ENCODE measurements around the gene IFIT1B. TPM values are rescaled to one million over a fixed set of nuclear protein-coding genes. Genes with fewer than 3 reads are reported as not detected.

The IFIT1B gene
- total RNA-seq, 1 experiment from 2014 or later: not detected

DNA sequence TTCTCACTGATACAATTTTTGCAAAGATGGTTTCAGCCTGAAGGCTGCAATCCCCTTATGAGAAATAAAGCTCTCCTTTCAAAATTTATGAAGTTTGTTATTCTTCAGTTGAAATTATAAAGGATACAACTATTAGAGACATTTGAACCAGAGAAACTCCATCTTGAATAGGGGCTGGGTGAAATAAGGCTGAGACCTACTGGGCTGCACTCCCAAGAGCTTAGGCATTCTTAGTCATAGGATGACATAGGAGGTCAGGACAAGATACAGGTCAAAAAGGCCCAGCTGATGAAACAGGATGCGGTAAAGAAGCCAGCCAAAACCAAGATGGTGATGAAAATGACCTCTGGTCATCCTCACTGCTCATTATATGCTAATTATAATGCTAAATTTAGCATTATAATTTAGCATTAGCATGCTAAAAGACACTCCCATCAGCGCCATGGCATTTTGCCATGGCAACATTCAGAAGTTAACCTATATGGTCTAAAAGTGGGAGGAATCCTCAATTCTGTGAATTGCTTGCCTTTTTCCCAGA is 22.4 kb upstream of the IFIT1B start:
- Histone ChIP-seq H4K20me1 (ENCODE audit: low read length) (no peaks in the 10 kb centered on the region), H3K27me3 (ENCODE audit: low read length) (no peaks in the 10 kb centered on the region), H3K4me3 (ENCODE audit: low read length) (no peak overlapping the region), H3K4me2 (ENCODE audit: low read length) (no peak overlapping the region), H3K36me3 (ENCODE audit: low read depth, low read length) (no peaks in the 10 kb centered on the region), H3K9me2 (replicated peaks; ENCODE audit: low read length) (no peaks in the 10 kb centered on the region), H3K79me2 (ENCODE audit: low read length) (no peaks in the 10 kb centered on the region), H3K27ac (ENCODE audit: low read length) (no peak overlapping the region), H3F3A (ENCODE audit: low read length, unreplicated experiment) (peaks cover 6% of the 10 kb centered on the region), H2AFZ (ENCODE audit: low read length) (no peak overlapping the region), H3K9ac (ENCODE audit: low read length) (no peak overlapping the region), H3K9me3 (ENCODE audit: low read length) (no peaks in the 10 kb centered on the region), H3K4me1 (ENCODE audit: insufficient read depth, low read length) (peaks cover 39% of the 10 kb centered on the region)
- TF ChIP-seq EZH2phosphoT487 (IDR thresholded peaks at IDR 0.05; ENCODE audit: borderline replicate concordance, low read length): no peak
- TF ChIP-seq, protein P1, sequence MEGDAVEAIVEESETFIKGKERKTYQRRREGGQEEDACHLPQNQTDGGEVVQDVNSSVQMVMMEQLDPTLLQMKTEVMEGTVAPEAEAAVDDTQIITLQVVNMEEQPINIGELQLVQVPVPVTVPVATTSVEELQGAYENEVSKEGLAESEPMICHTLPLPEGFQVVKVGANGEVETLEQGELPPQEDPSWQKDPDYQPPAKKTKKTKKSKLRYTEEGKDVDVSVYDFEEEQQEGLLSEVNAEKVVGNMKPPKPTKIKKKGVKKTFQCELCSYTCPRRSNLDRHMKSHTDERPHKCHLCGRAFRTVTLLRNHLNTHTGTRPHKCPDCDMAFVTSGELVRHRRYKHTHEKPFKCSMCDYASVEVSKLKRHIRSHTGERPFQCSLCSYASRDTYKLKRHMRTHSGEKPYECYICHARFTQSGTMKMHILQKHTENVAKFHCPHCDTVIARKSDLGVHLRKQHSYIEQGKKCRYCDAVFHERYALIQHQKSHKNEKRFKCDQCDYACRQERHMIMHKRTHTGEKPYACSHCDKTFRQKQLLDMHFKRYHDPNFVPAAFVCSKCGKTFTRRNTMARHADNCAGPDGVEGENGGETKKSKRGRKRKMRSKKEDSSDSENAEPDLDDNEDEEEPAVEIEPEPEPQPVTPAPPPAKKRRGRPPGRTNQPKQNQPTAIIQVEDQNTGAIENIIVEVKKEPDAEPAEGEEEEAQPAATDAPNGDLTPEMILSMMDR (conservative IDR thresholded peaks at IDR 0.05; ENCODE audit: low read depth, low read length): no peak
- no peak for TF ChIP-seq EZH2 (IDR thresholded peaks at IDR 0.05; ENCODE audit: low read length, unreplicated experiment)
- CTCF ChIA-PET: no interaction called here
- DNase-seq (peak; percentile 38), ATAC-seq (no peak)
- no TSS peak for BruUV-seq (replicated peaks)
- POLR2A ChIA-PET (ENCODE audit: unreplicated experiment): no interaction called here
- intact Hi-C loops (cut with micrococcal nuclease): no loop called here

DNA sequence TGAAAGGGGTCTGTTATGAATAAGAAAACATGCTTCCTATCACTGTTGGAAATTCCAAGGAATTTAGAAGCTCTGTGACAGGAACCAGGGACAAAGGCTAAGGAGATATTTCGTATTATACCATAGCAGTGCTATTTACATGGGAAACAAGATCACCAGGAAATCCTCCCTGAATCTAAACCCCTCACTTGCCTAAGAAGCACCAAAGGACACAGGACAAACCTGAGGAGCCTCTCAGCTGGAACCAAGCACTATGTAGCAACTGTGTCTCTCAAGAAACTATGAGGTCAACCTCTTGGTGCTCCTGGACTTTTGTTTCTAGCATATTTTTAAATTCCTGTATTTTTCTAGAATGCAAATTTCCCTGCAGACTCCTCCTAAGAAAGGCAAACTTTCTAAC is 20.8 kb upstream of the IFIT1B start:
- BruUV-seq (replicated peaks): no TSS peak
- Histone ChIP-seq H3K4me3 (ENCODE audit: low read length) (no peak overlapping the region), H3K4me1 (ENCODE audit: insufficient read depth, low read length) (peaks cover 23% of the 10 kb centered on the region), H3F3A (ENCODE audit: low read length, unreplicated experiment) (peaks cover 6% of the 10 kb centered on the region), H3K9ac (ENCODE audit: low read length) (no peak overlapping the region), H3K27ac (ENCODE audit: low read length) (no peak overlapping the region), H3K36me3 (ENCODE audit: low read depth, low read length) (no peaks in the 10 kb centered on the region), H2AFZ (ENCODE audit: low read length) (no peak overlapping the region), H3K79me2 (ENCODE audit: low read length) (no peaks in the 10 kb centered on the region), H4K20me1 (ENCODE audit: low read length) (no peaks in the 10 kb centered on the region), H3K27me3 (ENCODE audit: low read length) (no peaks in the 10 kb centered on the region), H3K4me2 (ENCODE audit: low read length) (no peak overlapping the region), H3K9me3 (ENCODE audit: low read length) (no peaks in the 10 kb centered on the region), H3K9me2 (replicated peaks; ENCODE audit: low read length) (no peaks in the 10 kb centered on the region)
- TF ChIP-seq, protein P1 (conservative IDR thresholded peaks at IDR 0.05; ENCODE audit: low read depth, low read length): no peak
- intact Hi-C loops (cut with micrococcal nuclease): no loop called here
- no peak for ATAC-seq
- ChIA-PET POLR2A (ENCODE audit: unreplicated experiment) (no interaction called here), CTCF (no interaction called here)
- no peak for DNase-seq

- BruUV-seq (replicated peaks): no TSS peak
- POLR2A ChIA-PET (ENCODE audit: unreplicated experiment): no interaction called here
- Histone ChIP-seq H3K79me2 (ENCODE audit: low read length) (no peaks in the 10 kb centered on the region), H3K4me1 (ENCODE audit: insufficient read depth, low read length) (peaks cover 14% of the 10 kb centered on the region), H3K4me2 (ENCODE audit: low read length) (no peak overlapping the region), H3K4me3 (ENCODE audit: low read length) (no peak overlapping the region), H3K36me3 (ENCODE audit: low read depth, low read length) (no peaks in the 10 kb centered on the region), H3K9me2 (replicated peaks; ENCODE audit: low read length) (no peaks in the 10 kb centered on the region), H3K9me3 (ENCODE audit: low read length) (no peaks in the 10 kb centered on the region), H2AFZ (ENCODE audit: low read length) (no peak overlapping the region), H3F3A (ENCODE audit: low read length, unreplicated experiment) (peaks cover under 1% of the 10 kb centered on the region), H4K20me1 (ENCODE audit: low read length) (no peaks in the 10 kb centered on the region), H3K27ac (ENCODE audit: low read length) (no peak overlapping the region), H3K27me3 (ENCODE audit: low read length) (no peaks in the 10 kb centered on the region), H3K9ac (ENCODE audit: low read length) (no peak overlapping the region)
- intact Hi-C loops (cut with micrococcal nuclease): no loop called here
- CTCF ChIA-PET: no interaction called here
- TF ChIP-seq, protein P1 (conservative IDR thresholded peaks at IDR 0.05; ENCODE audit: low read depth, low read length): no peak
- TF ChIP-seq EZH2 (IDR thresholded peaks at IDR 0.05; ENCODE audit: low read length, unreplicated experiment) (no peak), EZH2phosphoT487 (IDR thresholded peaks at IDR 0.05; ENCODE audit: borderline replicate concordance, low read length) (no peak)
- ATAC-seq (no peak), DNase-seq (no peak)
Observed at GRCh38 chr10:89357975-89358374, 19.9 kb upstream of the IFIT1B start.
